Activated naive CD8-positive, alpha-beta T cell (primary cell): ENCODE data around the gene GRK7.

Source experiments
- H3K27ac Mint-ChIP-seq: one replicate; pipeline ENCODE4 v1.8.0; 2021; ENCODE audit warnings: mixed read lengths
- H3K27me3 Mint-ChIP-seq: one replicate; pipeline ENCODE4 v1.8.0; 2021; ENCODE audit warnings: mixed read lengths
- H3K36me3 Mint-ChIP-seq: one replicate; pipeline ENCODE4 v1.8.0; 2021; ENCODE audit warnings: mixed read lengths
- H3K4me1 Mint-ChIP-seq: one replicate; pipeline ENCODE4 v1.8.0; 2021; ENCODE audit warnings: low read depth, mixed read lengths
- H3K4me3 Mint-ChIP-seq: one replicate; pipeline ENCODE4 v1.8.0; 2021; ENCODE audit warnings: mild to moderate bottlenecking, mixed read lengths
- H3K9me3 Mint-ChIP-seq: one replicate; pipeline ENCODE4 v1.8.0; 2021; ENCODE audit warnings: low read depth, mixed read lengths

GRK7 gene, protein sequence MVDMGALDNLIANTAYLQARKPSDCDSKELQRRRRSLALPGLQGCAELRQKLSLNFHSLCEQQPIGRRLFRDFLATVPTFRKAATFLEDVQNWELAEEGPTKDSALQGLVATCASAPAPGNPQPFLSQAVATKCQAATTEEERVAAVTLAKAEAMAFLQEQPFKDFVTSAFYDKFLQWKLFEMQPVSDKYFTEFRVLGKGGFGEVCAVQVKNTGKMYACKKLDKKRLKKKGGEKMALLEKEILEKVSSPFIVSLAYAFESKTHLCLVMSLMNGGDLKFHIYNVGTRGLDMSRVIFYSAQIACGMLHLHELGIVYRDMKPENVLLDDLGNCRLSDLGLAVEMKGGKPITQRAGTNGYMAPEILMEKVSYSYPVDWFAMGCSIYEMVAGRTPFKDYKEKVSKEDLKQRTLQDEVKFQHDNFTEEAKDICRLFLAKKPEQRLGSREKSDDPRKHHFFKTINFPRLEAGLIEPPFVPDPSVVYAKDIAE (N-terminal part only)

DNA sequence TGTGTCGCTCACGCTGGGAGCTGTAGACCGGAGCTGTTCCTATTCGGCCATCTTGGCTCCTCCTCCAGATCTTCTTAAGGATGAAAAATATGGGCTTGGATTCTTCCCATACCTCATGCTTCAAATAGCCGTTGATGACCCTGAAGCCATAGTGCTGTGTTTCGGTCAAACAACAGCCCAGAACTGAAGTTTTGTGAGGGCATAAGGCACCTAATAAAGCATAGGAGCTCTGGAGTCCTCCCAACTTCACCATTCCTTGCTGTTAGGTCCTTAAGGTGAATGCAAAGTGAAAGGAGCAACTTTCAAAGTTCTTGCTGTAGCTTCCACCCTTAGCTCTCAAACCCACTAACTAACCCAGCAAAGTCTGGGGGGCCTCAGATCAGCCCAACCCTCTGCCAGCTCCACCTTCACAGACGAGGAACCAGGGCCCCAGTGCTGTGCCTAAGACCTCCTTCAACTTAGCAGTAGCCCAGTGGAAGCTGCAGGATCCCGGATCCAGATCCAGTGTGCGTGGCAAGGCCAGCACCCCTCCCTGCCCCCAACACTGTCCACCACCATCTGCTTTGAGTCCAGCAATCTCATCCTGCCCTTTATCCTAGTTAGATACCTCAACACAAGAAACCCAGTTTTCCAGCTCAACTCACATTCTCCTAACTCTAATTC is at the start of gene GRK7:
TSS of gene GRK7 (plus strand) at position 321 of the 663 bp plus-strand sequence. CDS start 14,877 bp downstream, outside the sequence.
- Mint-ChIP-seq H3K27me3 (no peaks in the 10 kb centered on the region), H3K4me1 (peaks cover 3% of the 10 kb centered on the region), H3K36me3 (peaks cover 5% of the 10 kb centered on the region), H3K27ac (no peak within 1 kb of the TSS), H3K4me3 (no peak within 1 kb of the TSS), H3K9me3 (no peaks in the 10 kb centered on the region)

DNA sequence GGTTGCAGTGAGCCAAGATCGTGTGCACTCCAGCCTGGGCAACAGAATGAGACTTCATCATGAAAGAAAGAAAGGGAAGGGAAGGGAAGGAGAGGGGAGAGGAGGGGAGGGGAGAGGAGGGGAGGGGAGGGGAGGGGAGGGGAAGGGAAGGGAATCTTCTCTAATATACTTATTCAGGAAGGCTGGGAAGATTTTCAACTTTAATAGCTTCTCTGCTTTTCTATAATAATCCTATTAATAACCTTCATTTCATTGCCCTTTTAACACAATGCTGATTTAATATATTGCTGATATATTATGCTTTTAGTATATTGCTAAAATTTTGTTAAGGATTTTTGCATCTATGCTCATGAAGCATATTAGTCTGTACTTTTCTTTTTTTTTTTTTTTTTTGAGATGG is 48.5 kb upstream of the GRK7 start:
- no peaks in the 10 kb centered on the region for H3K9me3 Mint-ChIP-seq
- peaks cover 2% of the 10 kb centered on the region for H3K27me3 Mint-ChIP-seq
- no peaks in the 10 kb centered on the region for H3K4me1 Mint-ChIP-seq
- H3K27ac Mint-ChIP-seq = no peak overlapping the region
- H3K4me3 Mint-ChIP-seq = no peak overlapping the region
- no peaks in the 10 kb centered on the region for H3K36me3 Mint-ChIP-seq

DNA sequence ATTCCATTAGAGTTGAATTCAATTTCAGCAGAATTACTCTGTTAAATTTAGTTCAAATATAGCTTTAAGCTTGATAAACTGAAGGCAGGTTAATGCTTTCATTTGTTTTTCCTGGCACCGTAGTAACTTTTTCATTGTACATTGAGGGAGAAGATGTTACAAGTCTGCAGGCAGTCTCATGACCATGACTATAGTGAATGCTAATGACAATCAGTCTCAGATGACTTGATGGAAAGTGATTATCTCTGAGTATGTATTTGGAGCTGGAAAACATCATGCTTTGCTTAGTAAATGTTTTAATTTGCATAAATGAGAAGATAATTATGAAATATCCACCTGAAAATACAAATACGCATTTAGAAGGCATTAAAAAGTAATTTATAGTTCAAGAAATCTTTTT is 41.1 kb upstream of the GRK7 start:
- Mint-ChIP-seq H3K9me3 (no peaks in the 10 kb centered on the region), H3K36me3 (no peaks in the 10 kb centered on the region), H3K4me1 (no peaks in the 10 kb centered on the region), H3K4me3 (no peak overlapping the region), H3K27me3 (peaks cover 3% of the 10 kb centered on the region), H3K27ac (no peak overlapping the region)

DNA sequence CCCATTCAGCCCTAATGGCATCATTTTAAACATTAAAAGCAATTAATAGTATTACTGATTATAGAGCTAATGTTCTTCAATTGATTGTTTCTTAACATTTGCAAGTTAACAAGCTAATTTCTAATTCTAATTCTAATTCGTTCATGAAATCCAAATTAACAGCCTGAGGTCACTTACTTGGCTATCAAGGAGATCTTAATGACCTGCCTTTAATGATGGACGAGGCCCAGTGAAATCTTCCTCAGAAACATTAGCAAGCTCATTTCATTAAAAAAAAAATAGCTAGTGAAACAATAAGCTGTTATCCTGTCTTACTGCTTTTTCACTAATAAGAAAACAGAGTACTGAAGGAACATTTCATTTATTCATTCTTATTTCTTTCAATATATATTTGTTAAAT is 40.6 kb upstream of the GRK7 start:
- Mint-ChIP-seq H3K4me1 (no peaks in the 10 kb centered on the region), H3K36me3 (no peaks in the 10 kb centered on the region), H3K27me3 (peaks cover 3% of the 10 kb centered on the region), H3K4me3 (no peak overlapping the region), H3K27ac (no peak overlapping the region), H3K9me3 (no peaks in the 10 kb centered on the region)

DNA sequence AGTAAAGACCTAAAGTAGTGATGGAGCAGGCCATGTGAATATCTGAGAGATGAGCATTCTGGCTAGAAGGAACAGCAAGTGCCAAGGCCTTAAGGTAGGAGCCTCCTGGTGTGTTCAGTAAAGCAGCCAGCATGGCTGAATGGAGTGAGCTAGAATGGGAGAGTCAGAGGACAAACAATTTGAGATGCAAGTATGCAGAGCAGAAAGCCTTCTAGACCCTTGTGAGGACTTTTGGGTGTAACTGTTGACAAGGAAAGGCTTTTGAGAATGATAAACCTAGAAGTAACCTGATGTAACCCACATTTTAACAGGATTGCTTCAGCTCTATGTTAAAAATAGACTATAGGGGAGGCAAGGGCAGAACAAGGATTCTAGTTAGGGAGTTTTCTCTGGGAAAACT is 40.0 kb upstream of the GRK7 start:
- peaks cover 3% of the 10 kb centered on the region for H3K27me3 Mint-ChIP-seq
- no peak overlapping the region for H3K27ac Mint-ChIP-seq
- H3K4me3 Mint-ChIP-seq = no peak overlapping the region
- H3K36me3 Mint-ChIP-seq = no peaks in the 10 kb centered on the region
- H3K9me3 Mint-ChIP-seq = no peaks in the 10 kb centered on the region
- H3K4me1 Mint-ChIP-seq = no peaks in the 10 kb centered on the region

DNA sequence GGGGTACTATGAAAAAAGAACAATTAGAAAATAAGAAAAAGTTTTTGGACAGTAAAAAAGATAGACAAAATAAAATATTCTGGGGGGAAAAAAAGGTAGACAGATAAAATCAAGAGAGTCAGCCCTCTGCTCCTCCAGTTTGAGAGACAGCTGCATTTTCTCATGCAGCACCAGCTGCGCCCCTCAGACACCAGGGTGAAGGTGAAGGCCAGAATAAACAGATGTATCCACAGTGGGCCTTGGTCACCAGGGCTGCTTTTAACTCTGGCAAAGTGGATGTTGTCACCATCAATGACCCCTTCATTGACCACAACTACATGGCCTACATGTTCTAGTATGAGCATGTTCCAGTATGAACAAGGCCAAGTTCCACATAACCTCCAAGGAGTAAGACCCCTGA is 39.0 kb upstream of the GRK7 start:
- Mint-ChIP-seq H3K36me3 (no peaks in the 10 kb centered on the region), H3K4me3 (no peak overlapping the region), H3K9me3 (no peaks in the 10 kb centered on the region), H3K27ac (no peak overlapping the region), H3K4me1 (no peaks in the 10 kb centered on the region), H3K27me3 (peaks cover 3% of the 10 kb centered on the region)

DNA sequence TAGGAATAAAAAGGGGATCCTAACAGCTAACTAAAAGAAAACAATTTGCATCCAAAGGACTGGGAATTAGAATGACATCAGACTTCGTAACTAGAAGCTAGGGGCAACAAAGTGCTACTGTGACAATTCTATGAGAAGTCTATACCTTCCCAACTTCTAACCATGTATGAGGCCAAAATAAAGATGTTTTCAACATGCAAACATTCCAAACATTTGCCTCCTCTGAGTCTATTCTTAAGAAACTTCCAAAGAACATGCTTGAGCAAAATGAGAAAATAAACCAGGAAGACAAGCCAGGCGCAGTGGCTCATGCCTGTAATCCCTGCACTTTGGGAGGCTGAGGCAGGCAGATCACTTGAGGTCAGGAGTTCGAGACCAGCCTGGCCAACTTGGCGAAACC is 38.2 kb upstream of the GRK7 start:
- H3K27ac Mint-ChIP-seq = no peak overlapping the region
- H3K4me3 Mint-ChIP-seq = no peak overlapping the region
- no peaks in the 10 kb centered on the region for H3K36me3 Mint-ChIP-seq
- peaks cover 2% of the 10 kb centered on the region for H3K27me3 Mint-ChIP-seq
- no peaks in the 10 kb centered on the region for H3K4me1 Mint-ChIP-seq
- no peaks in the 10 kb centered on the region for H3K9me3 Mint-ChIP-seq

DNA sequence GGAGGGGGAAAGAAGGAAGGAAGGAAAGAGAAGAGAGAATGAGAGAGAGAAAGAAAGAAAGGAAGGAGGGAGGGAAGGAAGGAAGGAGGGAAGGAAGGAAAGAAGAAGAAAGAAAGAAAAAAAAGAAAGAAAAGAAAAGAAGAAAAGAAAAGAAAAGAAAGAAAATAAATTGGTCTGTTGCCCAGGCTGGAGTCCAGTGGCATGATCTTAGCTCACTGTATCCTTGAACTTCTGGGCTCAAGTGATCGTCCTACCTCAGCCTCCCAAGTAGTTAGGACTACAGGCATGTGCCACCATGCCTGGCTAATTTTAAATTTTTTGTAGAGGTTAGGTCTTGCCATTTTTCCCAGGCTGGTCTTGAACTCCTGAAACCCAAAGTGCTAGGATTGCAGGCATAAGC is 36.7 kb upstream of the GRK7 start:
- no peaks in the 10 kb centered on the region for H3K9me3 Mint-ChIP-seq
- no peaks in the 10 kb centered on the region for H3K27me3 Mint-ChIP-seq
- no peaks in the 10 kb centered on the region for H3K4me1 Mint-ChIP-seq
- no peak overlapping the region for H3K27ac Mint-ChIP-seq
- no peak overlapping the region for H3K4me3 Mint-ChIP-seq
- no peaks in the 10 kb centered on the region for H3K36me3 Mint-ChIP-seq

DNA sequence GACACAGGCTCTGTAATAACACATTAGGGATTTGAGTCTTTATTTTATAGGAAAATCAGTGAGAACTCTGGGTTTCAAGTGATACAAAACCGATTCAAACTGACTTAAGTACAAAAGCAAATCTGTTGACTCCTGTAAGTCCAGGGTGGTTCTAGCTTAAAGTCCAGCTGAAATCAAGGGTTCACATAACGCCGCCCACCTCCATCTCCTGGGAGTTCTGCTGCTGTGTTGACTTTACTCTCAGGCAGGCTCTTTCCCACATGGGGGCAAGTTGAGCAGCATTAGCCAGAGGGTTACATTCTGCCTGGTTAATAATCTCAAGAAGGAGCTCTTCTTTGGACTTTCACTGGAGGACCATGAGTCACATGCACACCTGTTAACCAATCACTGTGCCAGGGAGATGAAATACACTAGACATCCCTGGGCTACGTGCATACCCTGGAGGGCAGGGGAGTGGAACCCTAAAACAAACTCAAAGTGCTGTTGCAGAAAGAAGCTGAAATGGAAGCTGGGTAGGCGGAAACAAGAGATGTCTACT is 34.8 kb upstream of the GRK7 start:
- Mint-ChIP-seq H3K36me3 (no peaks in the 10 kb centered on the region), H3K27ac (no peak overlapping the region), H3K4me1 (no peaks in the 10 kb centered on the region), H3K9me3 (no peaks in the 10 kb centered on the region), H3K4me3 (no peak overlapping the region), H3K27me3 (no peaks in the 10 kb centered on the region)

DNA sequence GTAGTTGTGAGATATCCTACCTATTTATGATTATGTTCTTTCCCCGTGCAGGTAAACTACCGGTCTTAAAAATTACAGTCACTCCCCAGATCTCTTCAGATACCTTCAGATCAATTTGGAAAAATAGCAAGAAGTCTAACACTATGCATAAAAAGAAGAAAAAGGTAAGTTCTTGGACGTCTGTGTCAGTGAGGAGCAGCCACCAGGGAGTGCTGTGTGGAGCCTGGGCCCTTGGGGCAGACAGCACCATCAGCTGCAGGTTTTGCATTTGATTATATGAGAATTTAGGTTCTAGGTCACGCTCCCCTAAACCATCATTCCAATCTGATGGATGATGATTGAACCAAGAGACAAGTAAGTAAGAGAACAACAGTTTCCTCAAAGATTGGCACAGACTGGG is 34.0 kb upstream of the GRK7 start:
- Mint-ChIP-seq H3K27ac (no peak overlapping the region), H3K27me3 (no peaks in the 10 kb centered on the region), H3K4me3 (no peak overlapping the region), H3K9me3 (no peaks in the 10 kb centered on the region), H3K4me1 (no peaks in the 10 kb centered on the region), H3K36me3 (no peaks in the 10 kb centered on the region)

DNA sequence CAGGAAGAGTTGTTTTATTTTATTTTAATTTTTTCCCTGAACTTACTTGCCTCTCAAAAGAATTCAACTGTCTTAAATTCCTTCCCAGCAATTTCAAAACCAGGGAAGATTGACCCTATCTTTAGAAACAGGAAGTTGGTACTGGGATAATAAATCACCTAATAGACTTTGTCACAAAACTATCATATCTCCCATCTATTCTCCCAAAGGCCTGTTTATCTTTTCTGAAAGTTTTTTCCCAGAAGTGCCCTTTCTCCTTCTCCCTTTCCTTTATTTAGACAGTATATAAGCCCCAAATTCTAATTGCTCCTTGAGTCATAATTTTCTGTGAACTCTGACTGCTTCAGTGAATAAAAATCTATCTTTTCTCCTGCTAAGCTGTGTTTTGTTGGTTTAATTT is 28.0 kb upstream of the GRK7 start:
- H3K27me3 Mint-ChIP-seq = no peaks in the 10 kb centered on the region
- peaks cover 13% of the 10 kb centered on the region for H3K4me1 Mint-ChIP-seq
- H3K27ac Mint-ChIP-seq = no peak overlapping the region
- H3K4me3 Mint-ChIP-seq = no peak overlapping the region
- no peaks in the 10 kb centered on the region for H3K9me3 Mint-ChIP-seq
- no peaks in the 10 kb centered on the region for H3K36me3 Mint-ChIP-seq

DNA sequence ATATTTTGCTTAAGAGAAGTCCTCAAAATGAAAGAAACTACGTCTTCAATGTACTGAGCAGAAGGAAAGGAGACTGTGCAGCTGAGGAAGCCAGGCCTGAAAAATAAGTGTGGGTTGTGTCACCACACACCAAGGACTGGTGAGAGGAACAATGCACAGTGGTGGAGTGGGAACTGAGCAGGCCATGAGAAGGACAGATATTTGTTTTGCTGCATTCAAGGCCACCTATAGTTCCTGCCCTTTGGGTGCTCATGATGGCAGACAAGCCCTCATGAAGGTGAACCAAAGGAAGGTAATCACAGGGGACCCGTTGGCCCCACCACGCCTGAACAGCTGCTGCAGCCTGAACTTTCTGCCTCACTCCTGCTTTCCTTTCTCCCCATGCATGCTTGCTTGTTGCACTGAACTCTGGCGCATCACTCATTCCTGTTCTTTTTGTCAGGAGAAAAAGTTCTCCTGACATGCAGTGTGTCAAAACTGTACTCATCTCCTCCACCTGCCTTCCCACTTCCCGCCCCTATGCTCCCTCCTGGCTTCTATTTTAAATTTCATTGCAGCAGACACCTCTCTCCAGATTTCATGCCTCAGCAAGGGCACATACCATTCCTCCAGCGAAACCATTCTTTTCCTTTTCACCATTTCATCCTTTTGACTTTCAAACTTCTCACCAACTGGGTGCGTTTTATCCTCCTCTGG is 27.3 kb upstream of the GRK7 start:
- H3K9me3 Mint-ChIP-seq = no peaks in the 10 kb centered on the region
- no peak overlapping the region for H3K4me3 Mint-ChIP-seq

DNA sequence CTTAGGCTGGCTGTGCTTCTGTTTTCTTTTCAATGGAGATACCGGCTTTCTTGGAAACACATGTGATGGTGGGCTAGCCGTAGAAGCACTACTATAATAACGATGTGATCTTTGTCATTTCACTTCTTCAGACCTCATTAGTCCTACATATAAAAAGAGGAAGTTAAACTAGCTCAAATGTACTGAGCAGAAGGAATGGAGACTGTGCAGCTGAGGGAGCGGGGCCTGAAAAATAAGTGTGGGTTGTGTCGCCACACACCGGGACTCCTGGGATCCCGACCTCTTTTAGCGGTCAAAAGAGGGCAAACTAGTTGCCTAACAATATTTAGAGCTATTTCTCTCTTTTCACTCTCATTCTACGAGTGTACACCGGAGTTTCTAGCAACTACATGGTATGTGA is 26.1 kb upstream of the GRK7 start:
- no peak overlapping the region for H3K4me3 Mint-ChIP-seq
- peaks cover 2% of the 10 kb centered on the region for H3K36me3 Mint-ChIP-seq
- H3K9me3 Mint-ChIP-seq = no peaks in the 10 kb centered on the region
- no peak overlapping the region for H3K27ac Mint-ChIP-seq
- H3K27me3 Mint-ChIP-seq = no peaks in the 10 kb centered on the region
- H3K4me1 Mint-ChIP-seq = peaks cover 30% of the 10 kb centered on the region

More for the DNA sequence above, 27.3 kb upstream of the GRK7 start:
- H3K4me1 Mint-ChIP-seq = peaks cover 21% of the 10 kb centered on the region
- no peaks in the 10 kb centered on the region for H3K27me3 Mint-ChIP-seq
- H3K27ac Mint-ChIP-seq = no peak overlapping the region
- peaks cover 2% of the 10 kb centered on the region for H3K36me3 Mint-ChIP-seq

DNA sequence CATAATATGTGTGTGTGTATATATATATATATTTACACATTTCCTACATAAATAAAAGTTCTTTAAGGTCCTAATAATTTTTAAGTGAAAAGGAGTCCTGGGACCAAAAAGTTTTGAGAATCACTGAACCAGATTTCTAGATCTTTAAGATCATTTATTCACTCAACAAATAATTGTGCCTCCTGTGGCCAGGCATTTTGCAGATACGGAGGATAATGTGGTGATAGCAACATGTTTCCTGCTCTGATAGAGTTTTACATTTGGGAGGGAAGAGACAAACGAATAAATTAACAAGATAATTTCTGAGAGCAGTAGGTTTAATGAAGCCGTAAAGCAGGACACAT is 25.6 kb upstream of the GRK7 start:
- Mint-ChIP-seq H3K27ac (peak overlapping the region; percentile 89), H3K9me3 (no peaks in the 10 kb centered on the region), H3K4me1 (peaks cover 33% of the 10 kb centered on the region)

More for the DNA sequence above, 25.6 kb upstream of the GRK7 start:
- Mint-ChIP-seq H3K27me3 (no peaks in the 10 kb centered on the region), H3K4me3 (peak overlapping the region; percentile 84), H3K36me3 (peaks cover 4% of the 10 kb centered on the region)
